Spleen (tissue), 11 donors: ENCODE measurements around the gene RMI1. TPM values are rescaled to one million over a fixed set of nuclear protein-coding genes. Genes with fewer than 3 reads are reported as not detected.
A peak's percentile ranks its signal among the peaks of the same experiment; 100 is the strongest.

Experiments
- DNase-seq: peaks from one replicate; pipeline ENCODE4 v3.0.0-alpha.2; 2020
- H3K27ac ChIP-seq, 8 donors: fragments of 200-600 bp; sonication (generic) in 7 of 8; 1 replicate in 4 of 8; 2 replicates in 4 of 8; pipeline versions ENCODE4 v1.5.0 to v1.8.0; 2016 to 2021; ENCODE audit warnings: inconsistent platforms in 4 of 8, mild to moderate bottlenecking in 4 of 8, moderate library complexity in 1 of 8
- H3K27me3 ChIP-seq, 7 donors: fragments of 200-600 bp; sonication (generic) in 6 of 7; replicated peaks in 1 of 7; 1 replicate in 4 of 7; 2 replicates in 3 of 7; pipeline versions ENCODE4 v1.5.0 to v1.8.0; 2016 to 2021; ENCODE audit warnings: inconsistent platforms in 3 of 7, mild to moderate bottlenecking in 1 of 7
- H3K36me3 ChIP-seq, 6 donors: fragments of 200-600 bp; sonication (generic) in 5 of 6; 1 replicate in 4 of 6; 2 replicates in 2 of 6; pipeline versions ENCODE4 v1.5.0 to v1.8.0; 2016 to 2021; ENCODE audit warnings: inconsistent platforms in 2 of 6
- H3K4me1 ChIP-seq, 6 donors: fragments of 200-600 bp; sonication (generic) in 5 of 6; 1 replicate in 3 of 6; 2 replicates in 3 of 6; pipeline versions ENCODE4 v1.5.0 to v1.8.0; 2016 to 2021; ENCODE audit warnings: inconsistent platforms in 3 of 6
- H3K4me3 ChIP-seq, 8 donors: fragments of 200-600 bp; sonication (generic) in 7 of 8; 1 replicate in 4 of 8; 2 replicates in 4 of 8; pipeline versions ENCODE4 v1.5.0 to v1.8.0; 2016 to 2021; ENCODE audit warnings: inconsistent platforms in 4 of 8, mild to moderate bottlenecking in 4 of 8, moderate library complexity in 2 of 8
- H3K9me3 ChIP-seq, 8 donors: fragments of 200-600 bp; sonication (generic) in 7 of 8; 1 replicate in 4 of 8; 2 replicates in 4 of 8; pipeline versions ENCODE4 v1.5.0 to v1.8.0; 2016 to 2021; ENCODE audit warnings: inconsistent platforms in 4 of 8
- POLR2A ChIP-seq, 3 donors: fragments of 450-650 bp; IDR thresholded peaks; one replicate each; pipeline ENCODE4 v1.5.1; 2017; ENCODE audit warnings: antibody characterized with exemption in 3 of 3, mild to moderate bottlenecking in 1 of 3
- POLR2AphosphoS5 ChIP-seq, 3 donors: sonication (generic); formaldehyde crosslinking; IDR thresholded peaks; one replicate each; pipeline ENCODE4 v1.5.1; 2017; ENCODE audit warnings: antibody characterized with exemption in 3 of 3
- WGBS, 5 donors: extraction: QIAGEN DNeasy Blood & Tissue Kit in 3 of 5; methylation state at CpG; one replicate each; pipeline versions ENCODE4 v1.1.5 to v1.1.7; 2013 to 2018; 5-methylcytosine and 5-hydroxymethylcytosine counted together
- intact Hi-C: fragments of 100-400 bp; cut with DNase I; formaldehyde crosslinking; loops from one replicate; pipeline ENCODE4 v1.15.0; 2023; ENCODE audit warnings: low total_unique reads
- polyA plus RNA-seq, 3 donors: library from polyadenylated mRNA; stranded (reverse); fragments of 200-250 nt; gene quantifications; one replicate each; pipeline ENCODE4 v1.2.1, GENCODE V29; 2013
- total RNA-seq, 7 donors: library from RNA; depleted of rRNA in 3 of 7; stranded (reverse); fragments of >200 nt in 3 of 7; fragmentation: NEBNext Ultra II Directional in 4 of 7; extraction: Animal tissue kit (Norgen Biotek cat#: 25700) in 4 of 7; gene quantifications; one replicate each; pipeline versions ENCODE4 v1.1.0 to v1.2.1, GENCODE V29; 2016 to 2021
- TF ChIP-seq, protein P1 (sequence below), 11 experiments: fragments of 200-600 bp in 7 of 11; fragments of 450-650 bp in 4 of 11; sonication (generic) in 4 of 11; IDR thresholded peaks in 8 of 11; conservative IDR thresholded peaks in 3 of 11; 1 replicate in 7 of 11; 2 replicates in 4 of 11; pipeline versions ENCODE4 v1.4.0 to v1.8.0; 2016 to 2021; ENCODE audit warnings: antibody characterized with exemption in 11 of 11, inconsistent platforms in 4 of 11, mild to moderate bottlenecking in 1 of 11
- donor health status: healthy with polysubstance abuse.
- donor health status: DM: no; HTN: no; CAD: no; lungs with moderate emphysema.
- donor health status: DM: no; HTN: no; CAD: no.
- donor health status: Bipolar disorder and iron deficiency.
- donor health status: healthy.
- donor health status: DM: no; HTN: no; CAD: no.
- donor health status: DM: yes; HTN: yes; CAD: no.

Gene RMI1
- total and polyA plus RNA-seq, 10 donors, result 4.2 to 19.5 (median 12.9) TPM

DNA sequence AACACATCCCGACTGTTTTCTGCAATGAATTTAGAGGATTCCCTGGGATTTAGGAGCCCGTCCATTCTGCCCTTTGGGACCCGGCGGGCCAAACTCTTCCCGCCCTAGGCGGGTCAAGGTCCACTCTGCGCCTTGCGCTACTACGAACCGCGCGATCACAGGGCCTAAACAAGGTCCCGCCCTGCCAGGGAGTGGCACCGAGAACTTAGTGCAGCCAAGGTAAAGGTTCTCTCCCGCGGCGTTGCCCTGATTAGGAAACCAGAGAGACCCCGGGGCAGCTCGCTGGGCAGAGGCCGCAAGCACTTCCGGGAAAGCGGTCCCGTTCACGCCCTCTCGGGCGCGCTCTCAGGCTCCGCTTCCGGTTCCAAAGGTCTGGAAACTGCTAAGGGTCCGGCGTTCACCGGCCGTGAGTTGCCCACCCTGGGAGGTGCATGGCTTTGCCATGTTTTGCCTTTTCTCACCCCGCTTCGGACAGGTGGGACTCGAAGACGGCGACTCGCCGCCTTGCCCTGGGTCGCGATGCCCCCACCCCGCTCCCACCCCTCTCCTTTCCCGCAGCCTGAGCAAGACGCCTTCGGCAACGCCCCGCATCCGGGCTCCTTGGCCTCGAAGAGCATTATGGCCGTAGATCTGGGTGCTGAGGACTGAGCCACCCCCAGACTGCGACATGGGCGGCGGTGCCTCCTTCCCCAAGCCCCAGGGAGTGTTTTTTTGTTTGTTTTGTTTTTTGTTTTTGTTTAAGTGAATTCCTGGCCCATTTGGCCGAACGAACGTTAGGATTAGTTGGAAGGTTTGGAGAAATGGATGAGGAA is 24.0 kb upstream of the RMI1 start:
- H3K4me1 ChIP-seq, result peaks cover 5 to 30% (median 16%) of the 10 kb centered on the region in 6 donors
- intact Hi-C loops, result no loop called here
- H3K36me3 ChIP-seq, result peaks cover 0 to 31% (median 2%) of the 10 kb centered on the region in 6 donors
- TF ChIP-seq, protein P1, sequence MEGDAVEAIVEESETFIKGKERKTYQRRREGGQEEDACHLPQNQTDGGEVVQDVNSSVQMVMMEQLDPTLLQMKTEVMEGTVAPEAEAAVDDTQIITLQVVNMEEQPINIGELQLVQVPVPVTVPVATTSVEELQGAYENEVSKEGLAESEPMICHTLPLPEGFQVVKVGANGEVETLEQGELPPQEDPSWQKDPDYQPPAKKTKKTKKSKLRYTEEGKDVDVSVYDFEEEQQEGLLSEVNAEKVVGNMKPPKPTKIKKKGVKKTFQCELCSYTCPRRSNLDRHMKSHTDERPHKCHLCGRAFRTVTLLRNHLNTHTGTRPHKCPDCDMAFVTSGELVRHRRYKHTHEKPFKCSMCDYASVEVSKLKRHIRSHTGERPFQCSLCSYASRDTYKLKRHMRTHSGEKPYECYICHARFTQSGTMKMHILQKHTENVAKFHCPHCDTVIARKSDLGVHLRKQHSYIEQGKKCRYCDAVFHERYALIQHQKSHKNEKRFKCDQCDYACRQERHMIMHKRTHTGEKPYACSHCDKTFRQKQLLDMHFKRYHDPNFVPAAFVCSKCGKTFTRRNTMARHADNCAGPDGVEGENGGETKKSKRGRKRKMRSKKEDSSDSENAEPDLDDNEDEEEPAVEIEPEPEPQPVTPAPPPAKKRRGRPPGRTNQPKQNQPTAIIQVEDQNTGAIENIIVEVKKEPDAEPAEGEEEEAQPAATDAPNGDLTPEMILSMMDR (IDR thresholded peaks at IDR 0.05 in 8 of 11, conservative IDR thresholded peaks at IDR 0.05 in 3 of 11), result no peak
- no peak for TF ChIP-seq POLR2A (IDR thresholded peaks at IDR 0.05)
- peak; percentile 38 to 82 (median 70) for TF ChIP-seq POLR2AphosphoS5 (IDR thresholded peaks at IDR 0.05)
- H3K27me3 ChIP-seq, result no peaks in the 10 kb centered on the region
- H3K4me3 ChIP-seq, result peak overlapping the region; percentile 50 to 82 (median 66)
- H3K9me3 ChIP-seq, result no peaks in the 10 kb centered on the region
- 5 to 10% (median 6%) methylated on average over 41 to 57 of the region's 57 CpGs for WGBS, 5 donors
- peak overlapping the region; percentile 84 to 95 (median 89) for H3K27ac ChIP-seq
- DNase-seq, result peak; percentile 93

- Histone ChIP-seq H3K36me3 (peaks cover 0 to 26% (median under 1%) of the 10 kb centered on the region in 6 donors), H3K9me3 (no peaks in the 10 kb centered on the region), H3K27me3 (no peaks in the 10 kb centered on the region), H3K4me3 (peak overlapping the region; percentile 50 to 82 (median 66)), H3K4me1 (peaks cover 5 to 30% (median 16%) of the 10 kb centered on the region in 6 donors), H3K27ac (peak overlapping the region; percentile 84 to 95 (median 89))
- DNase-seq, result no peak
- TF ChIP-seq POLR2A (IDR thresholded peaks at IDR 0.05) (no peak), POLR2AphosphoS5 (IDR thresholded peaks at IDR 0.05) (no peak)
- TF ChIP-seq, protein P1 (IDR thresholded peaks at IDR 0.05 in 8 of 11, conservative IDR thresholded peaks at IDR 0.05 in 3 of 11), result no peak
- intact Hi-C loops, result no loop called here
- WGBS, 5 donors, result 73 to 93% (median 91%) methylated on average over 4 of the region's 4 CpGs
Observed at GRCh38 chr9:83957248-83957513, 23.4 kb upstream of the RMI1 start.

DNA sequence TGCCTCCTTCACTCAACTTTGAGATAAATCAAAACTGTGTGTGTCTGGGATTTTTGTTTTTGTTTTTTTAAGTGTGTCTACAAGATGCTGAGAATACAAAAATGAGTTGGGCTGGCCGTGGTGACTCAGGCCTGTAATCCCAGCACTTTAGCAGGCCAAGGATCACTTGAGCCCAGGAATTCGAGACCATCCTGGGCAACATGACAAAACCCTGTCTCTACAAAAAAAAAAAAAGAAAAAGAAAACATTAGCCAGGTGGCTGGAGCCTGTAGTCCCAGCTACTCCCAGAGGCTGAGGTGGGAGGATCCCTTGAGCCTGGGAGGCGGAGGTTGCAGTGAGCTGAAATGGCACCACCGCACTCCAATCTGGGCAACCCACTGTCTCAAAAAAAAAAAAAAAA is 21.5 kb upstream of the RMI1 start:
- Histone ChIP-seq H3K4me3 (no peak overlapping the region), H3K27me3 (no peaks in the 10 kb centered on the region), H3K9me3 (no peaks in the 10 kb centered on the region), H3K4me1 (peaks cover 5 to 30% (median 16%) of the 10 kb centered on the region in 6 donors), H3K27ac (no peak overlapping the region), H3K36me3 (peaks cover 0 to 7% (median 0%) of the 10 kb centered on the region in 6 donors)
- no peak for DNase-seq
- intact Hi-C loops, result no loop called here
- WGBS, 5 donors, result 78 to 96% (median 87%) methylated on average over 4 of the region's 4 CpGs
- TF ChIP-seq POLR2A (IDR thresholded peaks at IDR 0.05) (no peak), POLR2AphosphoS5 (IDR thresholded peaks at IDR 0.05) (no peak)
- TF ChIP-seq, protein P1 (IDR thresholded peaks at IDR 0.05 in 8 of 11, conservative IDR thresholded peaks at IDR 0.05 in 3 of 11), result no peak

- H3K27ac ChIP-seq, result no peak overlapping the region
- intact Hi-C loops, result no loop called here
- whole genome bisulfite sequencing, 5 donors, result 57 to 90% (median 77%) methylated on average over 5 of the region's 5 CpGs
- no peak overlapping the region for H3K4me3 ChIP-seq
- no peaks in the 10 kb centered on the region for H3K27me3 ChIP-seq
- DNase-seq, result no peak
- no peak for TF ChIP-seq POLR2AphosphoS5 (IDR thresholded peaks at IDR 0.05)
- TF ChIP-seq, protein P1 (IDR thresholded peaks at IDR 0.05 in 8 of 11, conservative IDR thresholded peaks at IDR 0.05 in 3 of 11), result no peak
- no peak for TF ChIP-seq POLR2A (IDR thresholded peaks at IDR 0.05)
- H3K36me3 ChIP-seq, result peaks cover 0 to 6% (median 4%) of the 10 kb centered on the region in 6 donors
- H3K4me1 ChIP-seq, result peaks cover 0 to 15% (median 5%) of the 10 kb centered on the region in 6 donors
- no peaks in the 10 kb centered on the region for H3K9me3 ChIP-seq
Observed at GRCh38 chr9:83960991-83961390, 19.6 kb upstream of the RMI1 start.
